Neural progenitor cell (in vitro differentiated cells): ENCODE results near the gene CDC42EP5. TPM values are rescaled to one million over a fixed set of nuclear protein-coding genes. Genes with fewer than 3 reads are reported as not detected.
A peak's percentile ranks its signal among the peaks of the same experiment; 100 is the strongest.

Experiments
- DNase-seq: peaks from one replicate; pipeline ENCODE4 v3.0.0-alpha.2; 2016; ENCODE audit warnings: low spot score
- H2AFZ ChIP-seq: fragments of 200-600 bp; sonication (generic); replicated peaks from 2 replicates; pipeline ENCODE4 v1.6.1; 2016; ENCODE audit warnings: antibody characterized with exemption
- H3F3A ChIP-seq: fragments of 200-600 bp; sonication (generic); 2 replicates; pipeline ENCODE4 v1.6.1; 2016; ENCODE audit warnings: antibody characterized with exemption, low read depth
- H3K27ac ChIP-seq: fragments of 200-600 bp; sonication (generic); 2 replicates; pipeline ENCODE4 v1.5.1; 2016; ENCODE audit warnings: mild to moderate bottlenecking
- H3K27me3 ChIP-seq: fragments of 200-600 bp; sonication (generic); 2 replicates; pipeline ENCODE4 v1.6.1; 2016; ENCODE audit warnings: mild to moderate bottlenecking, moderate library complexity
- H3K36me3 ChIP-seq: fragments of 200-600 bp; sonication (generic); 2 replicates; pipeline ENCODE4 v1.5.1; 2016
- H3K4me1 ChIP-seq: fragments of 200-600 bp; sonication (generic); 2 replicates; pipeline ENCODE4 v1.6.1; 2016; ENCODE audit warnings: mixed run types
- H3K4me2 ChIP-seq: fragments of 200-600 bp; sonication (generic); 2 replicates; pipeline ENCODE4 v1.6.1; 2016
- H3K4me3 ChIP-seq: fragments of 200-600 bp; sonication (generic); 2 replicates; pipeline ENCODE4 v1.5.1; 2016
- H3K79me2 ChIP-seq: fragments of 200-600 bp; sonication (generic); 2 replicates; pipeline ENCODE4 v1.6.1; 2016; ENCODE audit warnings: low read depth
- H3K9ac ChIP-seq: fragments of 200-600 bp; sonication (generic); 2 replicates; pipeline ENCODE4 v1.6.1; 2016
- H3K9me3 ChIP-seq: fragments of 200-600 bp; sonication (generic); 2 replicates; pipeline ENCODE4 v1.5.1; 2016; ENCODE audit warnings: low read depth
- H4K20me1 ChIP-seq: fragments of 200-600 bp; sonication (generic); 2 replicates; pipeline ENCODE4 v1.6.1; 2016; ENCODE audit warnings: low read depth
- H3K27ac Mint-ChIP-seq: 3 replicates; pipeline ENCODE4 v1.8.0; 2021; ENCODE audit warnings: mixed read lengths
- H3K27me3 Mint-ChIP-seq: 2 replicates; pipeline ENCODE4 v1.8.0; 2022; ENCODE audit warnings: low read depth, mild to moderate bottlenecking, inconsistent platforms, moderate library complexity, mixed read lengths; ENCODE audit not compliant: insufficient read depth
- H3K36me3 Mint-ChIP-seq: 3 replicates; pipeline ENCODE4 v1.8.0; 2021; ENCODE audit warnings: mixed read lengths
- H3K4me1 Mint-ChIP-seq: 3 replicates; pipeline ENCODE4 v1.8.0; 2021; ENCODE audit warnings: mixed read lengths
- H3K4me3 Mint-ChIP-seq: 3 replicates; pipeline ENCODE4 v1.8.0; 2021; ENCODE audit warnings: mild to moderate bottlenecking, moderate library complexity, mixed read lengths
- H3K9me3 Mint-ChIP-seq: 3 replicates; pipeline ENCODE4 v1.8.0; 2020; ENCODE audit warnings: mixed read lengths
- CTCF ChIP-seq: fragments of 200-600 bp; sonication (generic); IDR thresholded peaks from 2 replicates; pipeline ENCODE4 v1.5.1; 2017; ENCODE audit warnings: antibody characterized with exemption, mild to moderate bottlenecking
- EZH2 ChIP-seq: fragments of 200-600 bp; sonication (generic); IDR thresholded peaks from 2 replicates; pipeline ENCODE4 v1.6.1; 2017; ENCODE audit warnings: antibody characterized with exemption, mild to moderate bottlenecking, moderate library complexity
- EZH2phosphoT487 ChIP-seq: fragments of 200-600 bp; sonication (generic); IDR thresholded peaks from 2 replicates; pipeline ENCODE4 v1.6.1; 2017; ENCODE audit warnings: antibody characterized with exemption
- total RNA-seq: library from RNA; depleted of rRNA; stranded (reverse); fragments of >200 nt; gene quantifications from 2 replicates; pipeline ENCODE4 v1.2.3, GENCODE V29; 2015; ENCODE audit warnings: low replicate concordance

The CDC42EP5 gene
- total RNA-seq, 1 donor from 2014 or later, result not detected

DNA sequence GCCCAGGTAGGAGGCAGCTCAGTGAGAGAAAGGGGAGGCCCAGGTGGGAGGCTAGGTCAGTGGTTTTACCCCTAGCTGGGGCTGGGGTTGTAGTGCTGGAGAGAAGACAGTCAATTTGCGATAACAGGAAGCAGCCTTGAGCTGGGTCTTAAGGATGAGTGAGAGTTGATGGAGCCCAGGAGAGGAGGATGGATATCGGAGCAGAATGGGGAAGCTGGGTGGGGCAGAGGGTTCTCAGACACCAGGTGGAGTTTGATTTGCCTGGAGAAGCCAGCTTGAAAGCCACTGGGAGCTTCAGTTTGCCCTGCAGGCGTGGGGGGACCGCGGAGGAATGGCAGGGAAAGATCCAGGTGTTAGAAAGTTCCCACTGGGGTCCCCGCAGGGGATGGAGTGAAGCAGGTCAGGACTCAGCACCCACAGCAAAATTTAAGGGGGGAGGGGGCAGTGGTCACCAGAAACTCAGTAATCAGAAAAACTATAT lies 836 bp upstream of the CDC42EP5 start:
- Histone ChIP-seq H3K9me3 (no peaks in the 10 kb centered on the region), H3K27ac (no peak overlapping the region), H4K20me1 (no peaks in the 10 kb centered on the region), H3K4me2 (no peak overlapping the region), H3K4me3 (no peak overlapping the region), H2AFZ (no peak overlapping the region), H3K27me3 (peaks cover 46% of the 10 kb centered on the region), H3K36me3 (no peaks in the 10 kb centered on the region), H3K4me1 (peaks cover 14% of the 10 kb centered on the region), H3K79me2 (no peaks in the 10 kb centered on the region), H3K9ac (no peak overlapping the region), H3F3A (no peaks in the 10 kb centered on the region)
- Mint-ChIP-seq H3K4me3 (no peak overlapping the region), H3K27me3 (peaks cover 22% of the 10 kb centered on the region), H3K9me3 (no peaks in the 10 kb centered on the region), H3K36me3 (no peaks in the 10 kb centered on the region), H3K4me1 (peaks cover 27% of the 10 kb centered on the region), H3K27ac (no peak overlapping the region)
- DNase-seq, result no peak
- no peak for TF ChIP-seq EZH2phosphoT487
- no peak for TF ChIP-seq EZH2
- TF ChIP-seq CTCF, result no peak

GRCh38 chr19:54470991-54471782 lies 1.9 kb downstream of the CDC42EP5 start:
- Histone ChIP-seq H3K27ac (no peak overlapping the region), H4K20me1 (no peaks in the 10 kb centered on the region), H3K4me2 (peak overlapping the region; percentile 76), H2AFZ (peak overlapping the region; percentile 73), H3K79me2 (no peaks in the 10 kb centered on the region), H3K36me3 (no peaks in the 10 kb centered on the region), H3K4me3 (peak overlapping the region; percentile 40), H3K9ac (no peak overlapping the region), H3K4me1 (peaks cover 14% of the 10 kb centered on the region), H3F3A (peaks cover 3% of the 10 kb centered on the region), H3K9me3 (no peaks in the 10 kb centered on the region), H3K27me3 (peaks cover 73% of the 10 kb centered on the region)
- no peaks in the 10 kb centered on the region for H3K36me3 Mint-ChIP-seq
- peak; percentile 43 for TF ChIP-seq EZH2phosphoT487
- peak; percentile 69 for TF ChIP-seq EZH2
- no peak for TF ChIP-seq CTCF
- H3K27me3 Mint-ChIP-seq, result peaks cover 14% of the 10 kb centered on the region
- peaks cover 23% of the 10 kb centered on the region for H3K4me1 Mint-ChIP-seq
- DNase-seq, result peak; percentile 49
- H3K4me3 Mint-ChIP-seq, result peak overlapping the region; percentile 77
- no peaks in the 10 kb centered on the region for H3K9me3 Mint-ChIP-seq
- no peak overlapping the region for H3K27ac Mint-ChIP-seq

DNA sequence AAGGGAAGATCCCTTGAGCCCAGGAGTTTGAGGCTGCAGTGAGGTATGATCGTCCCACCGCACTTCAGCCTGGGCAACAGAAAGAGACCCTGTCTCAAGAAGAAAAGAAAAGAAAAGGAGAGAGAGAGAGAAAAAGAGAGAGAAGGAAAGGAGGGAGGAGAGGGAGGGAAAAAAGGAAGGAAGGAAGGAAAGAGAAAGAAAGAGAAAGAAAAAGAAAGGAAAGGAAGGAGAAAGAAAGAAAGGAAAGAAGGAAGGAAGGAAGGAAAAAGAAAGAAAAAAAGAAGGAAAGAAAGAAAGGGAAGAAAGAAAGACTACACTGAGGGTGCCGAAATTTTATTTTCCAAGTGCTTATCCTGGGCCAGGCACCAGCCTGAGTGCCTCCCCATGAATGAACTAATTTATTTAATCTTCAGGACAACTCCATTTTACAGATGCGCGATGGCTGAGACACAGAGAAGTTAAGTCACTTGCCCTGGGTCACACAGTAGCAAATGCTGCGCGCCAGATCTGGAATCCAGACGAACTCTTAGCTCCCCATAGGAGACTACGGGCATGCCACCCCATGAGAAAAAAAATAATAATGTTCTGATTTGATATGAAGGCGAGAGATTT lies 2.7 kb downstream of the CDC42EP5 start:
- H3K9me3 Mint-ChIP-seq, result no peaks in the 10 kb centered on the region
- H3K4me1 ChIP-seq, result peaks cover 14% of the 10 kb centered on the region
- peaks cover 81% of the 10 kb centered on the region for H3K27me3 ChIP-seq
- no peaks in the 10 kb centered on the region for H4K20me1 ChIP-seq
- no peak overlapping the region for H3K27ac Mint-ChIP-seq
- H3K9ac ChIP-seq, result no peak overlapping the region
- no peak overlapping the region for H3K27ac ChIP-seq
- no peaks in the 10 kb centered on the region for H3K9me3 ChIP-seq
- H3K36me3 Mint-ChIP-seq, result no peaks in the 10 kb centered on the region
- peak overlapping the region; percentile 77 for H3K4me3 Mint-ChIP-seq
- peak overlapping the region; percentile 76 for H3K4me2 ChIP-seq
- peaks cover 5% of the 10 kb centered on the region for H3F3A ChIP-seq
- peaks cover 14% of the 10 kb centered on the region for H3K27me3 Mint-ChIP-seq
- H3K79me2 ChIP-seq, result no peaks in the 10 kb centered on the region
- H3K36me3 ChIP-seq, result no peaks in the 10 kb centered on the region
- peak overlapping the region; percentile 73 for H2AFZ ChIP-seq
- H3K4me1 Mint-ChIP-seq, result peaks cover 23% of the 10 kb centered on the region
- no peak for DNase-seq
- peak overlapping the region; percentile 40 for H3K4me3 ChIP-seq
- TF ChIP-seq CTCF (no peak), EZH2 (no peak), EZH2phosphoT487 (no peak)
